GM10248 (cell line): ENCODE data around the gene ADAMTS5.

Experiments
- CTCF ChIA-PET: fragments of 300-600 bp; sonication (Branson Sonifier 250); formaldehyde crosslinking; extraction: SDS; loops from one replicate; lab custom pipeline; 2021; ENCODE audit warnings: antibody characterized with exemption; lab: Yijun Ruan, JAX
- POLR2A ChIA-PET: fragments of 350-650 bp; sonication (Branson Sonifier 250); formaldehyde crosslinking; extraction: SDS; loops from one replicate; lab custom pipeline; 2020; ENCODE audit warnings: antibody characterized with exemption; lab: Yijun Ruan, JAX
- DNase-seq: peaks from one replicate; pipeline ENCODE4 v3.0.0; 2012; ENCODE audit errors: extremely low spot score
- CTCF ChIP-seq: IDR thresholded peaks from 2 replicates; pipeline ENCODE4 v1.5.1; 2012; ENCODE audit warnings: mild to moderate bottlenecking, low read depth; ENCODE audit errors: extremely low read depth, missing control alignments, control extremely low read depth

ADAMTS5 gene

GRCh38 chr21:26874347-26874746, 92.5 kb downstream of the ADAMTS5 start:
- no peak for DNase-seq
- ChIA-PET POLR2A (no interaction called here), CTCF (interaction anchor here (0.7 kb wide), 1 partner anchor 9 kb away, joined by 4 read pairs; no protein-coding TSS in a partner anchor)
- no peak for TF ChIP-seq CTCF
